ENCODE results near the gene HPN.
"Not testable (repeated sequence)": the region's sequence is repeated elsewhere in the genome, so short reads cannot be mapped to it uniquely, and the experiment has no call there.

HPN gene

GRCh38 chr19:35026418-35026817 lies 15.1 kb upstream of the HPN start:
- TF ChIP-seq CTCF (IDR thresholded peaks at IDR 0.05) (no peak), ZFX (IDR thresholded peaks at IDR 0.05; ENCODE audit: borderline replicate concordance) (no peak)
- no peak overlapping the region for H3K27ac ChIP-seq

- H3K27ac ChIP-seq: no peak overlapping the region
- no peak for TF ChIP-seq ZFX (IDR thresholded peaks at IDR 0.05; ENCODE audit: borderline replicate concordance)
- no peak for TF ChIP-seq CTCF (IDR thresholded peaks at IDR 0.05)
Observed at GRCh38 chr19:35027009-35027408, 14.5 kb upstream of the HPN start.

- no peak overlapping the region for H3K27ac ChIP-seq
- TF ChIP-seq ZFX (IDR thresholded peaks at IDR 0.05; ENCODE audit: borderline replicate concordance): no peak
- no peak for TF ChIP-seq CTCF (IDR thresholded peaks at IDR 0.05)
Observed at GRCh38 chr19:35027851-35028599, 13.5 kb upstream of the HPN start.

GRCh38 chr19:35028600-35028885 lies 13.0 kb upstream of the HPN start:
- H3K27ac ChIP-seq: not testable (repeated sequence)

GRCh38 chr19:35029275-35029736 lies 12.2 kb upstream of the HPN start:
- H3K27ac ChIP-seq: not testable (repeated sequence)

- H3K27ac ChIP-seq: no peak overlapping the region
- TF ChIP-seq CTCF (IDR thresholded peaks at IDR 0.05) (no peak), ZFX (IDR thresholded peaks at IDR 0.05; ENCODE audit: borderline replicate concordance) (no peak)
Observed at GRCh38 chr19:35029737-35030256, 11.7 kb upstream of the HPN start.

GRCh38 chr19:35030257-35031071 lies 11.1 kb upstream of the HPN start, which contains the start of gene SCN1B:
TSS of gene SCN1B (plus strand) at chr19:35030470. CDS start at chr19:35030821, 351 bp downstream.
- TF ChIP-seq CTCF (IDR thresholded peaks at IDR 0.05): no peak
- TF ChIP-seq ZFX (IDR thresholded peaks at IDR 0.05; ENCODE audit: borderline replicate concordance): no peak
- no peak within 1 kb of the TSS for H3K27ac ChIP-seq

Data from 22Rv1 (cell line).